ENCODE data around the gene MUC4. TPM values are rescaled to one million over a fixed set of nuclear protein-coding genes. Genes with fewer than 3 reads are reported as not detected.

The MUC4 gene
- total and polyA plus RNA-seq, 10 of the 15 experiments (the other 5 are each of a cell fraction or from before 2014, with no cell fraction given) = 0.02 to 0.46 (median 0.27) TPM; not detected in 4

GRCh38 chr3:195760345-195761122 is 51.2 kb downstream of the MUC4 start:
- ChIA-PET RAD21 (ENCODE audit: unreplicated experiment) (no interaction called here), CTCF (no interaction called here), POLR2A (no interaction called here), SMC1A (ENCODE audit: uncharacterized antibody, unreplicated experiment) (no interaction called here)
- no TSS peak for BruUV-seq (replicated peaks)
- no peaks in the 10 kb centered on the region for H4K20me1 ChIP-seq (ENCODE audit: control insufficient read depth, insufficient read depth)
- H3K9ac ChIP-seq (ENCODE audit: control insufficient read depth, insufficient read depth, low read length) = no peak overlapping the region
- no peak for ATAC-seq
- in situ Hi-C loops (cut with MboI) (no loop called here), intact Hi-C loops (cut with micrococcal nuclease; ENCODE audit: unreplicated experiment) (no loop called here)
- H3K27me3 ChIP-seq (replicated peaks in 1 of 2; ENCODE audit: control insufficient read depth in 2 of 2, insufficient read depth in 2 of 2, low read length in 1 of 2) = no peaks in the 10 kb centered on the region; a peak in 2 of 4 replicates
- no peaks in the 10 kb centered on the region for H3K79me2 ChIP-seq (ENCODE audit: control insufficient read depth, insufficient read depth, low read length)
- no peaks in the 10 kb centered on the region for H3K36me3 ChIP-seq (ENCODE audit: control insufficient read depth in 2 of 2, insufficient read depth in 2 of 2, low read length in 1 of 2)
- no peak for DNase-seq (ENCODE audit: low read depth, low spot score)
- no peak overlapping the region for H2AFZ ChIP-seq (ENCODE audit: control insufficient read depth, low read depth, low read length)
- no peaks in the 10 kb centered on the region for H3K9me3 ChIP-seq (replicated peaks; ENCODE audit: control insufficient read depth, insufficient read depth, low read length)
- no peak overlapping the region for H3K4me2 ChIP-seq (ENCODE audit: control insufficient read depth, insufficient read depth)
- no peak for FAIRE-seq
- WGBS (ENCODE audit: insufficient coverage, insufficient replicate concordance, low lambda C conversion rate, missing lambda C conversion rate) = 57% methylated on average over 24 of the region's 24 CpGs
- no peak overlapping the region for H3K27ac ChIP-seq (ENCODE audit: control insufficient read depth, insufficient read depth)
- H3K4me3 ChIP-seq = no peak overlapping the region
- H3K4me1 ChIP-seq (ENCODE audit: control insufficient read depth, insufficient read depth, low read length) = no peaks in the 10 kb centered on the region
- no peak for TF ChIP-seq RFX5 (IDR thresholded peaks at IDR 0.05; ENCODE audit: low read depth, low read length)
- TF ChIP-seq EP300 (IDR thresholded peaks at IDR 0.05; ENCODE audit: borderline replicate concordance in 1 of 2, control insufficient read depth in 1 of 2, low read depth in 2 of 2, low read length in 2 of 2) = no peak
- no peak for TF ChIP-seq CHD2 (IDR thresholded peaks at IDR 0.05; ENCODE audit: borderline replicate concordance, low read depth, low read length)
- TF ChIP-seq JUND (IDR thresholded peaks at IDR 0.05; ENCODE audit: low read depth, low read length) = no peak
- TF ChIP-seq ESRRA (IDR thresholded peaks at IDR 0.05; ENCODE audit: low read length) = no peak
- no peak for TF ChIP-seq E2F8 (IDR thresholded peaks at IDR 0.05; ENCODE audit: low read depth, partially characterized antibody)
- TF ChIP-seq CREM (IDR thresholded peaks at IDR 0.05; ENCODE audit: low read depth) = no peak
- TF ChIP-seq SMC3 (IDR thresholded peaks at IDR 0.05; ENCODE audit: borderline replicate concordance, low read length) = no peak
- TF ChIP-seq SIN3A (IDR thresholded peaks at IDR 0.05; ENCODE audit: low read depth, low read length) = no peak
- no peak for TF ChIP-seq SRF (IDR thresholded peaks at IDR 0.05; ENCODE audit: low read depth in 2 of 2, low read length in 2 of 2)
- TF ChIP-seq ASH2L (IDR thresholded peaks at IDR 0.05; ENCODE audit: borderline replicate concordance, low read depth) = no peak
- TF ChIP-seq RCOR1 (conservative IDR thresholded peaks at IDR 0.05; ENCODE audit: low read depth, low read length) = no peak
- no peak for TF ChIP-seq EZH2 (IDR thresholded peaks at IDR 0.05; ENCODE audit: borderline replicate concordance, control insufficient read depth, low read depth, low read length)
- TF ChIP-seq BACH1 (IDR thresholded peaks at IDR 0.05; ENCODE audit: borderline replicate concordance) = no peak
- TF ChIP-seq TARDBP (IDR thresholded peaks at IDR 0.05; ENCODE audit: borderline replicate concordance) = no peak
- TF ChIP-seq RUNX3 (IDR thresholded peaks at IDR 0.05; ENCODE audit: low read length) = no peak
- no peak for TF ChIP-seq BCL3 (IDR thresholded peaks at IDR 0.05; ENCODE audit: borderline replicate concordance, insufficient read depth, low read depth, low read length, poor library complexity, severe bottlenecking)

Data from GM12878 (cell line).